ENCODE results near the gene PATL2.
"Not testable (repeated sequence)": the region's sequence is repeated elsewhere in the genome, so short reads cannot be mapped to it uniquely, and the experiment has no call there.

Gene PATL2

DNA sequence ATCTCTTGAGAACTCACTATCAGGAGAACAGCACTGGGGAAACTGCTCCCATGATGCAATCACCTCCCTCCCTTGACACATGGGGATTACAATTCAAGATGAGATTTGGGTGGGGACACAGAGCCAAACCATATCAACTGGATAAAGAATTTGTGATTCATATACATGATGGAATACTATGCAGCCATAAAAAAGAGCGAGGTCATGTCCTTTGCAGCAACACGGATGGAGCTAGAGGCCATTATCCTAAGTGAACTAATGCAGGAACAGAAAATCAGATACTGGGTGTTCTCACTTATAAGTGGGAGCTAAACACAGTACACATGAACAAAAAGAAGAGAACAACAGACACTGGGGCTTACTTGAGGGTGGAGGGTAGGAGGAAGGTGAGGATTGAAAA is 64.7 kb downstream of the PATL2 start:
- DNase-seq: no peak

DNA sequence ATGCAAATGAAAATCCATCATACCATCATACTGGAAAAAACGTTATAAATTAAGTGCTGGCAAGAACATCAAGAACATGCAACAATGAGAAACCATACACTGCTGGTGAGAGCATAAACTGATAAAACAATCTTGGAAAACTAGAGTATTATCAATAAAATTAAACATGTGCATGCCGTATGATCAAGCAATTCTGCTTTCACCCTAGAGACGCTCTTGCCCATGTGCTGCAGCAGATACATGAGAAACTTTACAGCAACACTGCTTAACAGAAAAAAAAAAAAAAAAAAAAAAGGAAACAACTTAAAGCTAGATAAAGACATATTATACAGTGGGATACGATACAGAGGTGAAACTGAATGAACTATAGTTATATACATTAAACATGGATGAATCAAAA is 69.5 kb downstream of the PATL2 start:
- DNase-seq: no peak

DNA sequence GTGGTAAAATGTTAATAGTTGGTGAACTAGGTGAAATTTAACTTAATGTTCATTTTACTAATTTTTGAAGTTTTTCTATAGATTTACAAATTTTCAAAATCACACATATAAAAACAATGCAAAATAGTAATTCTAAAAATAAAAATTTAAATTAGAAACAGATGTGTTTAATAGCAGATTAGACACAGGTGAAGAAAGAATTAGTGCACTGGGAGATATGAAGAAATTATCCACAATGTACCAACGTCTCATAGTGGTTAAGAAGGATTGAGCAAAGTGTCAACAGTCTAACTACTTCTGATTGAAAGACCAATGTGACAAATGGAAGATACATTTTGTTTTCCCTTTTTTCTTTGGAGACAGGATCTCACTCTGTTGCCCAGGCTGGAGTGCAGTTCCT is 74.1 kb downstream of the PATL2 start:
- DNase-seq: no peak

DNA sequence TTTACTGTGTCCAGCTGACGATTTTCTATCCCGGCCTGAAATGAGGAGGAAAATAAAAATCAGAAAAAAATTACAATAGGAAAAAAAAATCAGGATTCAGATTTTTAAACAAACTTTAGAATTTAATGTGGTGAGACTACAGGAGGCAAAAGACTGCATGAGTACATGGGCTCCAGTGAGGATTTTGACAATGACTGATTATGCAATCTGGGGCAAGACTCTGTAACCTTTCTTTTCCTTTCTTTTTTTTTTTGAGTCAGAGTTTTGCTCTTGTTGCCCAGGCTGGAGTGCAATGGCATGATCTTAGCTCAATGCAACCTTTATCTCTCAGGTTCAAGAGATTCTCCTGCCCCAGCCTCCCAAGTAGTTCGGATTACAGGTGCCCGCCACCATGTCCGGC is 77.5 kb downstream of the PATL2 start:
- DNase-seq: no peak

DNA sequence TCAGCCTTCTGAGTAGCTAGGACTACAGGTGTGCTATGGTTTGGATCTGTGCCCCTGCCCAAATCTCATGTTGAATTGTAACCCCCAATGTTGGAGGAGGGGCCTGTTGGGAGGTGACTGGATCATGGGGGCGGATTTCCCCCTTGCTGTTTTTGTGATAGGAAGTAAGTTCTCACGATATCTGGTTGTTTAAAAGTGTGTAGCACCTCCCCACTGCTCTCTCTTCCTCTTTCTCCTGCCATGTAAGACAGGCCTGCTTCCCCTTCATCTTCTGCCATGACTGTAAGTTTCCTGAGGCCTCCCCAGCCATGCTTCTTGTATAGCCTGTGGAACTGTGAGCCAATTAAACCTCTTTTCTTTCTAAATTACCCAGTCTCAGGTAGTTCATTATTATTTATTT is 85.8 kb downstream of the PATL2 start:
- not testable (repeated sequence) for DNase-seq

DNA sequence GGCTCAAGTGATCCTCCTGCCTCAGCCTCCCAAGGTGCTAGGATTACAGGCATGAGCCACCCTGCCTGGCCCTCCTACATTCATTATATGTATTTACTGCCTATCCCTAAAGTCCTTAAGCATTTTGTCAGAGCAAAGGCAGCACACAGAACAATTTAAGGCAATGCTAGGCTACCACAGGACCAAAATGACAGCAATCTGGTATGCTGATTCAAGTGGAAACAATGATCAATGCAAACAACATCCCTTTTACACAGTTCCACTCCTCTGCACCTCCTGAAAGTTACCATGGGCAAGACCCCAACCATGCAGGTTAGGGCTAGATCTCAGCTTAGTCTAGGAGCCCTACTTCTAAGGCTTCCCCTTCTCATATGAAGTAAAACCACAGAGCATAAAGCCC is 87.9 kb downstream of the PATL2 start:
- DNase-seq: no peak

DNA sequence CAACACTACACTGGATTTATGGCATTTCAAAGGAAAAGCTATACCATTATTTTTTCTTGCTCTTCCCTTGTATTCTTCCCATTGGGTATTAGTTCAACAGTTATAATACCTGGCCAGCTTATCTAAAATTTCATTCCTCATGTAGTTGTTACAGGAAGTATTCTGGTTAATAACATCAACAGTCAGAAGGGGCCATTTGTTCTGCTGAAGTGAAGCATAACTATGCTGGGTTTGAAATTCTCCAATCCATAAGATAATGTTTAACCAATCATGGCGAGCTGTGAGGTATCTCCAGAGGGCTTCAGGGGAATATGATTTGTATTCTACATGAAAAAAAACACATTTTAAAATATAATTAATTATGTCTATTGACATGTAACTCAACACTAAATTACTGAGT is 91.0 kb downstream of the PATL2 start:
- DNase-seq: no peak

DNA sequence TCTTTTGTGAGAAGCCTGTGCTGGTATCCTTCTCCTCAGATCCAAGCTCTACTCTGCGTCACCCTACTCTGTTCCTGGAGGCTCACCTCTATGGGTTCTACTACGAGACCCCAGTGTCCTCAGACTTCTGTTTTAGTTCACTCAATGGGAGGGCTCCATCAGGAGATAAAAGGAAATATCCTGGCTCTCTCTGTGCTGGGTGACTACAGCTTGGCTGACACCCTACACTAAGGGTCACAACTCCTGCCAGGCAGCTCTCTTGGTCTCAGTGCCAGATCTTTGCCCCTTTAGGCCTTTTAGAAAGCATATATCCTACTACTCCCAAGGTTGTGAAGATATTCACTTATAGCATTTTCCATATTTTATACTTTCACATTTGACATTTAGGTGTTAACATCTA is 94.1 kb downstream of the PATL2 start:
- DNase-seq: no peak

All from stimulated activated CD4-positive, alpha-beta T cell treated with anti-CD3 and anti-CD28 coated beads, Interleukin-4, amount 100 ng/mL, for 4 hours (primary cell).